ENCODE measurements around the gene ATP5MG.

The ATP5MG gene

DNA sequence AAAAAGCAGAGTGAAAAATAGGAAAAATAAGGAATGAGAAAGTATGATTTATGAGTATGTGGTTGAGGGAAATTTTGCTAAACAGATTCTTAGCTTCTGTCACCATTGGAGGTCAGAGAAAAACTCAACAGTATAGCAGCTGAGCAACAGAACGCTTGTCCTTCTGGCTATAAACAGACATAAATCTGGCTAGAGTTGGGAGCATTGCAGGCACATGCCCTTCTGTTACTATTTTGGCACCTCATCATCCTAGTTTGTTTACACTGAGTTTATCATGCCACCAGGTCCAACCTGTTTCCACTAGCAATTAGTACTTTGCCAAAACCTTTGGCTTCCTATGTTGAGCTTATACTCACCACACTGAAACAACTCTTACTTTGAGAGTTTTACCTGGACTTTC, 35.1 kb upstream of the ATP5MG start:
- Histone ChIP-seq H3K23ac (ENCODE audit: low read length) (no peak overlapping the region), H2AK5ac (ENCODE audit: low read length) (no peak overlapping the region), H3K36me3 (ENCODE audit: control insufficient read depth, insufficient read depth, low read length) (peaks cover 7% of the 10 kb centered on the region), H2BK5ac (ENCODE audit: low read length) (no peak overlapping the region), H2BK15ac (replicated peaks; ENCODE audit: low read depth) (no peak overlapping the region), H4K5ac (ENCODE audit: low read length) (no peak overlapping the region), H2BK120ac (ENCODE audit: low read depth, low read length) (no peak overlapping the region), H3K79me2 (ENCODE audit: control insufficient read depth, insufficient read depth, low read length) (peaks cover 2% of the 10 kb centered on the region), H3K4me3 (ENCODE audit: low read length) (no peak overlapping the region), H3K18ac (ENCODE audit: low read length) (no peak overlapping the region), H3K56ac (ENCODE audit: low read length) (no peak overlapping the region), H3K27me3 (ENCODE audit: insufficient read depth, low read length, poor library complexity) (no peaks in the 10 kb centered on the region), H3K4me1 (ENCODE audit: control insufficient read depth, low read depth, low read length) (no peaks in the 10 kb centered on the region), H3K27ac (ENCODE audit: low read depth, low read length) (no peak overlapping the region), H3K4me2 (ENCODE audit: low read length) (no peak overlapping the region), H3K9ac (ENCODE audit: low read length) (no peak overlapping the region), H3K79me1 (ENCODE audit: low read length) (peaks cover 2% of the 10 kb centered on the region), H4K8ac (ENCODE audit: low read depth, low read length) (no peak overlapping the region), H3K4ac (ENCODE audit: low read depth, low read length) (no peak overlapping the region)
- no CpG with 5 or more reads among the region's 1 CpG for WGBS (ENCODE audit: extremely low coverage, insufficient coverage, low lambda C conversion rate)
- no peak for DNase-seq

GRCh38 chr11:118370774-118371173, 30.6 kb upstream of the ATP5MG start:
- no peak overlapping the region for H2BK5ac ChIP-seq (ENCODE audit: low read length)
- H2BK15ac ChIP-seq (replicated peaks; ENCODE audit: low read depth), result no peak overlapping the region
- WGBS (ENCODE audit: extremely low coverage, insufficient coverage, low lambda C conversion rate), result no CpG with 5 or more reads among the region's 4 CpGs
- no peaks in the 10 kb centered on the region for H3K79me1 ChIP-seq (ENCODE audit: low read length)
- peaks cover 14% of the 10 kb centered on the region for H3K36me3 ChIP-seq (ENCODE audit: control insufficient read depth, insufficient read depth, low read length)
- no peak overlapping the region for H3K18ac ChIP-seq (ENCODE audit: low read length)
- no peak for DNase-seq
- H3K4me1 ChIP-seq (ENCODE audit: control insufficient read depth, low read depth, low read length), result no peaks in the 10 kb centered on the region
- H3K4me3 ChIP-seq (ENCODE audit: low read length), result no peak overlapping the region
- no peak overlapping the region for H3K4ac ChIP-seq (ENCODE audit: low read depth, low read length)
- no peak overlapping the region for H4K5ac ChIP-seq (ENCODE audit: low read length)
- H3K9ac ChIP-seq (ENCODE audit: low read length), result no peak overlapping the region
- no peaks in the 10 kb centered on the region for H3K79me2 ChIP-seq (ENCODE audit: control insufficient read depth, insufficient read depth, low read length)
- H4K8ac ChIP-seq (ENCODE audit: low read depth, low read length), result no peak overlapping the region
- H3K23ac ChIP-seq (ENCODE audit: low read length), result no peak overlapping the region
- no peak overlapping the region for H3K4me2 ChIP-seq (ENCODE audit: low read length)
- no peak overlapping the region for H2AK5ac ChIP-seq (ENCODE audit: low read length)
- no peaks in the 10 kb centered on the region for H3K27me3 ChIP-seq (ENCODE audit: insufficient read depth, low read length, poor library complexity)
- H2BK120ac ChIP-seq (ENCODE audit: low read depth, low read length), result no peak overlapping the region
- H3K27ac ChIP-seq (ENCODE audit: low read depth, low read length), result no peak overlapping the region
- no peak overlapping the region for H3K56ac ChIP-seq (ENCODE audit: low read length)

GRCh38 chr11:118373263-118373662, 28.1 kb upstream of the ATP5MG start:
- Histone ChIP-seq H3K4me1 (ENCODE audit: control insufficient read depth, low read depth, low read length) (no peaks in the 10 kb centered on the region), H3K4me2 (ENCODE audit: low read length) (no peak overlapping the region), H3K9ac (ENCODE audit: low read length) (no peak overlapping the region), H2BK120ac (ENCODE audit: low read depth, low read length) (no peak overlapping the region), H3K27me3 (ENCODE audit: insufficient read depth, low read length, poor library complexity) (no peaks in the 10 kb centered on the region), H3K36me3 (ENCODE audit: control insufficient read depth, insufficient read depth, low read length) (peaks cover 11% of the 10 kb centered on the region), H3K27ac (ENCODE audit: low read depth, low read length) (no peak overlapping the region), H3K79me2 (ENCODE audit: control insufficient read depth, insufficient read depth, low read length) (no peaks in the 10 kb centered on the region), H2AK5ac (ENCODE audit: low read length) (no peak overlapping the region), H3K4ac (ENCODE audit: low read depth, low read length) (no peak overlapping the region), H3K79me1 (ENCODE audit: low read length) (no peaks in the 10 kb centered on the region), H2BK5ac (ENCODE audit: low read length) (no peak overlapping the region), H3K23ac (ENCODE audit: low read length) (no peak overlapping the region), H3K4me3 (ENCODE audit: low read length) (no peak overlapping the region), H4K5ac (ENCODE audit: low read length) (no peak overlapping the region), H3K18ac (ENCODE audit: low read length) (no peak overlapping the region), H4K8ac (ENCODE audit: low read depth, low read length) (no peak overlapping the region), H3K56ac (ENCODE audit: low read length) (no peak overlapping the region), H2BK15ac (replicated peaks; ENCODE audit: low read depth) (no peak overlapping the region)
- no peak for DNase-seq
- WGBS (ENCODE audit: extremely low coverage, insufficient coverage, low lambda C conversion rate), result no CpG with 5 or more reads among the region's 2 CpGs

GRCh38 chr11:118373871-118374270, 27.5 kb upstream of the ATP5MG start:
- WGBS (ENCODE audit: extremely low coverage, insufficient coverage, low lambda C conversion rate), result no CpG with 5 or more reads among the region's 5 CpGs
- no peak overlapping the region for H2BK5ac ChIP-seq (ENCODE audit: low read length)
- no peaks in the 10 kb centered on the region for H3K79me1 ChIP-seq (ENCODE audit: low read length)
- H3K4ac ChIP-seq (ENCODE audit: low read depth, low read length), result no peak overlapping the region
- no peak overlapping the region for H3K4me3 ChIP-seq (ENCODE audit: low read length)
- no peaks in the 10 kb centered on the region for H3K27me3 ChIP-seq (ENCODE audit: insufficient read depth, low read length, poor library complexity)
- H3K4me1 ChIP-seq (ENCODE audit: control insufficient read depth, low read depth, low read length), result no peaks in the 10 kb centered on the region
- H2BK120ac ChIP-seq (ENCODE audit: low read depth, low read length), result no peak overlapping the region
- H2AK5ac ChIP-seq (ENCODE audit: low read length), result no peak overlapping the region
- no peak for DNase-seq
- no peak overlapping the region for H4K5ac ChIP-seq (ENCODE audit: low read length)
- no peak overlapping the region for H3K9ac ChIP-seq (ENCODE audit: low read length)
- no peak overlapping the region for H2BK15ac ChIP-seq (replicated peaks; ENCODE audit: low read depth)
- no peak overlapping the region for H3K23ac ChIP-seq (ENCODE audit: low read length)
- peaks cover 10% of the 10 kb centered on the region for H3K36me3 ChIP-seq (ENCODE audit: control insufficient read depth, insufficient read depth, low read length)
- H4K8ac ChIP-seq (ENCODE audit: low read depth, low read length), result no peak overlapping the region
- no peak overlapping the region for H3K27ac ChIP-seq (ENCODE audit: low read depth, low read length)
- no peak overlapping the region for H3K4me2 ChIP-seq (ENCODE audit: low read length)
- H3K56ac ChIP-seq (ENCODE audit: low read length), result no peak overlapping the region
- no peak overlapping the region for H3K18ac ChIP-seq (ENCODE audit: low read length)
- H3K79me2 ChIP-seq (ENCODE audit: control insufficient read depth, insufficient read depth, low read length), result no peaks in the 10 kb centered on the region

DNA sequence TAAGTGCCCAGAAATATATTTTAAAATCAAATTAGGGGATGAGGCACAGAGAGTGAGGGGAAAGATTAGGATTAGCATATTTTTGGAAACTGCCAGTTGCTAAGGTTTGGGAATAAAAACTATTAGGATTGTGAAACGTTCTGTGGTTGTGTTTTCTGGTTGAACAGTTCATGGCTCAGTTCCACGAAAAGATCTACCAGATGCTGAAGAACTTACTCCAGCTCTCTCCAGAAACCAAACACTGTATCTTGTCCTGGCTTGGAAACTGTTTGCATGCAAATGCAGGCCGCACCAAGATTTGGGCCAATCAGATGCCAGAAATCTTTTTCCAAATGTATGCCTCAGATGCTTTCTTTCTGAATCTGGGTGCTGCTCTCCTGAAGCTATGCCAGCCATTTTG, 26.7 kb upstream of the ATP5MG start:
- Histone ChIP-seq H3K36me3 (ENCODE audit: control insufficient read depth, insufficient read depth, low read length) (peaks cover 10% of the 10 kb centered on the region), H2AK5ac (ENCODE audit: low read length) (no peak overlapping the region), H4K5ac (ENCODE audit: low read length) (no peak overlapping the region), H2BK15ac (replicated peaks; ENCODE audit: low read depth) (no peak overlapping the region), H2BK120ac (ENCODE audit: low read depth, low read length) (no peak overlapping the region), H3K56ac (ENCODE audit: low read length) (no peak overlapping the region), H4K8ac (ENCODE audit: low read depth, low read length) (no peak overlapping the region), H3K18ac (ENCODE audit: low read length) (no peak overlapping the region), H3K4me2 (ENCODE audit: low read length) (no peak overlapping the region), H3K9ac (ENCODE audit: low read length) (no peak overlapping the region), H3K4me3 (ENCODE audit: low read length) (no peak overlapping the region), H3K79me2 (ENCODE audit: control insufficient read depth, insufficient read depth, low read length) (no peaks in the 10 kb centered on the region), H3K4me1 (ENCODE audit: control insufficient read depth, low read depth, low read length) (no peaks in the 10 kb centered on the region), H3K79me1 (ENCODE audit: low read length) (no peaks in the 10 kb centered on the region), H3K27me3 (ENCODE audit: insufficient read depth, low read length, poor library complexity) (no peaks in the 10 kb centered on the region), H3K23ac (ENCODE audit: low read length) (no peak overlapping the region), H3K27ac (ENCODE audit: low read depth, low read length) (no peak overlapping the region), H2BK5ac (ENCODE audit: low read length) (no peak overlapping the region), H3K4ac (ENCODE audit: low read depth, low read length) (no peak overlapping the region)
- no CpG with 5 or more reads among the region's 3 CpGs for WGBS (ENCODE audit: extremely low coverage, insufficient coverage, low lambda C conversion rate)
- no peak for DNase-seq

GRCh38 chr11:118375978-118376377, 25.4 kb upstream of the ATP5MG start:
- Histone ChIP-seq H3K4ac (ENCODE audit: low read depth, low read length) (no peak overlapping the region), H3K79me1 (ENCODE audit: low read length) (no peaks in the 10 kb centered on the region), H3K4me3 (ENCODE audit: low read length) (no peak overlapping the region), H3K4me2 (ENCODE audit: low read length) (no peak overlapping the region), H2BK120ac (ENCODE audit: low read depth, low read length) (no peak overlapping the region), H3K23ac (ENCODE audit: low read length) (no peak overlapping the region), H4K5ac (ENCODE audit: low read length) (no peak overlapping the region), H2BK5ac (ENCODE audit: low read length) (no peak overlapping the region), H3K18ac (ENCODE audit: low read length) (no peak overlapping the region), H3K4me1 (ENCODE audit: control insufficient read depth, low read depth, low read length) (no peaks in the 10 kb centered on the region), H3K79me2 (ENCODE audit: control insufficient read depth, insufficient read depth, low read length) (no peaks in the 10 kb centered on the region), H4K8ac (ENCODE audit: low read depth, low read length) (no peak overlapping the region), H3K9ac (ENCODE audit: low read length) (no peak overlapping the region), H3K56ac (ENCODE audit: low read length) (no peak overlapping the region), H2BK15ac (replicated peaks; ENCODE audit: low read depth) (no peak overlapping the region), H3K27me3 (ENCODE audit: insufficient read depth, low read length, poor library complexity) (no peaks in the 10 kb centered on the region), H3K36me3 (ENCODE audit: control insufficient read depth, insufficient read depth, low read length) (peaks cover 10% of the 10 kb centered on the region), H2AK5ac (ENCODE audit: low read length) (no peak overlapping the region), H3K27ac (ENCODE audit: low read depth, low read length) (no peak overlapping the region)
- no peak for DNase-seq
